SK-N-SH (cell line): ENCODE data around the gene CCL17. TPM values are rescaled to one million over a fixed set of nuclear protein-coding genes. Genes with fewer than 3 reads are reported as not detected.

Experiments
- CTCF ChIA-PET: fragments of 300-600, 350-600 bp; formaldehyde crosslinking; extraction: SDS; loops from one replicate; lab custom pipeline; 2021; lab: Yijun Ruan, JAX
- POLR2A ChIA-PET: fragments of 350-600 bp; sonication (Branson Sonifier 250); formaldehyde crosslinking; extraction: SDS; loops from one replicate; lab custom pipeline; 2020; ENCODE audit warnings: antibody characterized with exemption, inconsistent platforms; lab: Yijun Ruan, JAX
- DNase-seq: peaks from one replicate; pipeline ENCODE4 v3.0.0; 2012
- H2AFZ ChIP-seq: fragments of 200-600 bp; sonication (generic); 2 replicates; pipeline ENCODE4 v1.8.1; 2016; ENCODE audit warnings: antibody characterized with exemption, mild to moderate bottlenecking, low read depth
- H3F3A ChIP-seq: fragments of 200-600 bp; sonication (generic); replicated peaks from 2 replicates; pipeline ENCODE3; 2016; ENCODE audit warnings: antibody characterized with exemption, mild to moderate bottlenecking; ENCODE audit not compliant: insufficient read depth
- H3K27ac ChIP-seq, 2 experiments: fragments of 200-500 bp in 1 of 2; fragments of 200-600 bp in 1 of 2; sonication (Bioruptor generic) in 1 of 2; sonication (generic), shearing (Covaris generic) in 1 of 2; 2 replicates each; pipeline versions ENCODE4 v1.5.1 to v1.6.1; 2014 to 2016; ENCODE audit warnings: low read depth in 2 of 2, inconsistent platforms in 1 of 2, low read length in 1 of 2, mild to moderate bottlenecking in 1 of 2, mixed read lengths in 1 of 2
- H3K27me3 ChIP-seq: fragments of 200-600 bp; sonication (generic), shearing (Covaris generic); 2 replicates; pipeline ENCODE4 v1.6.1; 2016; ENCODE audit warnings: mixed run types; ENCODE audit not compliant: insufficient read depth
- H3K36me3 ChIP-seq, 2 experiments: fragments of 200-500 bp in 1 of 2; fragments of 200-600 bp in 1 of 2; sonication (Bioruptor generic) in 1 of 2; sonication (generic) in 1 of 2; replicated peaks in 1 of 2; 2 replicates each; pipeline versions ENCODE3 to v1.5.1; 2014 to 2016; ENCODE audit warnings: low read length in 1 of 2, mild to moderate bottlenecking in 1 of 2; ENCODE audit not compliant: insufficient read depth in 2 of 2, control insufficient read depth in 1 of 2
- H3K4me1 ChIP-seq, 2 experiments: fragments of 200-500 bp in 1 of 2; fragments of 200-600 bp in 1 of 2; sonication (Bioruptor generic) in 1 of 2; sonication (generic), shearing (Covaris generic) in 1 of 2; 2 replicates each; pipeline versions ENCODE4 v1.5.1 to v1.6.1; 2014 to 2016; ENCODE audit warnings: low read depth in 1 of 2, low read length in 1 of 2, mixed run types in 1 of 2; ENCODE audit not compliant: insufficient read depth in 2 of 2, control insufficient read depth in 1 of 2
- H3K4me2 ChIP-seq: fragments of 200-600 bp; sonication (generic), shearing (Covaris generic); 2 replicates; pipeline ENCODE4 v1.6.1; 2017; ENCODE audit warnings: mixed run types
- H3K4me3 ChIP-seq, 2 experiments: fragments of 200-500 bp in 1 of 2; fragments of 200-600 bp in 1 of 2; sonication (Bioruptor generic) in 1 of 2; sonication (generic), shearing (Covaris generic) in 1 of 2; 2 replicates each; pipeline versions ENCODE4 v1.5.1 to v1.8.1; 2014 to 2016; ENCODE audit warnings: low read depth in 2 of 2, inconsistent platforms in 1 of 2, low read length in 1 of 2, mild to moderate bottlenecking in 1 of 2, mixed read lengths in 1 of 2, moderate library complexity in 1 of 2
- H3K79me2 ChIP-seq: fragments of 200-600 bp; sonication (generic); 2 replicates; pipeline ENCODE4 v1.8.1; 2017; ENCODE audit warnings: mild to moderate bottlenecking; ENCODE audit not compliant: insufficient read depth
- H3K9ac ChIP-seq: fragments of 200-600 bp; sonication (generic); 2 replicates; pipeline ENCODE4 v1.6.1; 2017; ENCODE audit warnings: mixed run types
- H3K9me2 ChIP-seq: fragments of 200-600 bp; sonication (generic); 2 replicates; pipeline ENCODE4 v1.6.1; 2017; ENCODE audit warnings: mixed run types
- H3K9me3 ChIP-seq: fragments of 200-600 bp; sonication (generic); 2 replicates; pipeline ENCODE4 v1.6.1; 2017; ENCODE audit warnings: mixed run types, mild to moderate bottlenecking, moderate library complexity
- H4K20me1 ChIP-seq: fragments of 200-600 bp; sonication (generic); 2 replicates; pipeline ENCODE4 v1.6.1; 2017; ENCODE audit warnings: mild to moderate bottlenecking, mixed run types; ENCODE audit not compliant: insufficient read depth
- CTCF ChIP-seq: fragments of 200-600 bp; sonication (generic); IDR thresholded peaks from 2 replicates; pipeline ENCODE4 v1.6.1; 2017; ENCODE audit warnings: antibody characterized with exemption, mild to moderate bottlenecking, moderate library complexity
- ELF1 ChIP-seq: IDR thresholded peaks from 2 replicates; pipeline ENCODE4 v1.4.0; 2012
- EP300 ChIP-seq, 2 experiments: IDR thresholded peaks; 2 replicates each; pipeline versions ENCODE4 v1.4.0 to v1.6.1; 2012; ENCODE audit warnings: borderline replicate concordance in 1 of 2, low read depth in 1 of 2, low read length in 1 of 2
- EZH2phosphoT487 ChIP-seq: fragments of 200-600 bp; sonication (generic); IDR thresholded peaks from 2 replicates; pipeline ENCODE4 v1.6.1; 2017; ENCODE audit warnings: low read depth, mixed run types, mild to moderate bottlenecking, antibody characterized with exemption, moderate library complexity, borderline replicate concordance
- FOSL2 ChIP-seq: IDR thresholded peaks from 2 replicates; pipeline ENCODE4 v1.4.0; 2012; ENCODE audit warnings: low read depth, mild to moderate bottlenecking, moderate library complexity, borderline replicate concordance
- FOXM1 ChIP-seq: IDR thresholded peaks from 2 replicates; pipeline ENCODE4 v1.4.0; 2012; ENCODE audit warnings: low read depth, mild to moderate bottlenecking
- GABPA ChIP-seq: IDR thresholded peaks from 2 replicates; pipeline ENCODE4 v1.4.0; 2012; ENCODE audit warnings: low read depth, mild to moderate bottlenecking
- GATA2 ChIP-seq: sonication (generic); formaldehyde crosslinking; IDR thresholded peaks from 2 replicates; pipeline ENCODE4 v1.5.0; 2020; ENCODE audit warnings: mild to moderate bottlenecking, missing genetic modification reagents
- JUND ChIP-seq: IDR thresholded peaks from 2 replicates; pipeline ENCODE4 v1.4.0; 2012
- MEF2A ChIP-seq: IDR thresholded peaks from 2 replicates; pipeline ENCODE4 v1.4.0; 2012; ENCODE audit warnings: low read depth, borderline replicate concordance
- MXI1 ChIP-seq: IDR thresholded peaks from 2 replicates; pipeline ENCODE4 v1.6.1; 2012; ENCODE audit warnings: mild to moderate bottlenecking, low read depth, low read length, improper control_type of control experiment
- NFIC ChIP-seq: IDR thresholded peaks from 2 replicates; pipeline ENCODE4 v1.4.0; 2012; ENCODE audit warnings: borderline replicate concordance
- RAD21 ChIP-seq: IDR thresholded peaks from 2 replicates; pipeline ENCODE4 v1.6.1; 2012; ENCODE audit warnings: mild to moderate bottlenecking, low read length
- RCOR1 ChIP-seq: fragments of 150-350 bp; IDR thresholded peaks from 2 replicates; pipeline ENCODE4 v1.6.1; 2017; ENCODE audit warnings: antibody characterized with exemption, low read length
- REST ChIP-seq: IDR thresholded peaks from 2 replicates; pipeline ENCODE4 v1.6.1; 2012; ENCODE audit warnings: mild to moderate bottlenecking, low read depth, low read length, moderate library complexity
- RFX5 ChIP-seq: IDR thresholded peaks from 2 replicates; pipeline ENCODE4 v1.6.1; 2012; ENCODE audit warnings: mild to moderate bottlenecking, improper control_type of control experiment, low read length
- RXRA ChIP-seq: IDR thresholded peaks from 2 replicates; pipeline ENCODE4 v1.4.0; 2012; ENCODE audit warnings: low read depth, mild to moderate bottlenecking, borderline replicate concordance
- SIN3A ChIP-seq: IDR thresholded peaks from 2 replicates; pipeline ENCODE4 v1.6.1; 2012; ENCODE audit warnings: low read depth, mild to moderate bottlenecking, low read length, moderate library complexity, borderline replicate concordance
- TAF1 ChIP-seq: IDR thresholded peaks from 2 replicates; pipeline ENCODE4 v1.6.1; 2012; ENCODE audit warnings: low read depth, mild to moderate bottlenecking, low read length, moderate library complexity, borderline replicate concordance
- TCF12 ChIP-seq: IDR thresholded peaks from 2 replicates; pipeline ENCODE4 v1.4.0; 2012
- USF2 ChIP-seq: fragments of 150-350 bp; IDR thresholded peaks from 2 replicates; pipeline ENCODE4 v1.6.1; 2017; ENCODE audit warnings: antibody characterized with exemption, low read length, low read depth, borderline replicate concordance
- WGBS: methylation state at CpG from one replicate; pipeline ENCODE4 v1.1.6; 2017; ENCODE audit warnings: low lambda C conversion rate; 5-methylcytosine and 5-hydroxymethylcytosine counted together
- polyA plus RNA-seq, 3 experiments: library from polyadenylated mRNA; depleted of rRNA; stranded (reverse); fragments of >200 nt; gene quantifications; 2 replicates each; pipeline ENCODE4 v1.2.3, GENCODE V29; 2012

CCL17 gene
- polyA plus RNA-seq, 1 of the 3 experiments (the other 2 are of a cell fraction), result not detected

- peak overlapping the region in 1 of 2 experiments; percentile 96; a peak in 2 of 4 replicates for H3K27ac ChIP-seq
- H3K27me3 ChIP-seq, result no peaks in the 10 kb centered on the region
- no peaks in the 10 kb centered on the region for H3K9me2 ChIP-seq
- H3K79me2 ChIP-seq, result no peaks in the 10 kb centered on the region
- peak overlapping the region; percentile 97 for H3K4me2 ChIP-seq
- H3K4me3 ChIP-seq, result peak overlapping the region; percentile 52 to 72
- H3F3A ChIP-seq, result peaks cover 3% of the 10 kb centered on the region
- TF ChIP-seq EP300 (IDR thresholded peaks at IDR 0.05; ENCODE audit: borderline replicate concordance in 1 of 2, low read depth in 1 of 2, low read length in 1 of 2) (no peak), GATA2 (CRISPR knock-in tag) (no peak; the same call in 1 of the 2 replicates), USF2 (no peak), TCF12 (no peak), GABPA (no peak), SIN3A (no peak), EZH2phosphoT487 (no peak), FOSL2 (no peak), JUND (no peak), RXRA (no peak), TAF1 (no peak), MEF2A (no peak), ELF1 (no peak)
- no peak for DNase-seq
- CTCF ChIA-PET, result interaction anchor here (0.6 to 10.1 kb wide), 9 partner anchors 10 to 313 kb away, joined by 3 to 97 read pairs (median 3); partner anchors contain the start of genes CIAPIN1 and COQ9
- no peaks in the 10 kb centered on the region for H3K36me3 ChIP-seq
- H3K4me1 ChIP-seq, result peaks cover 22 to 40% of the 10 kb centered on the region in 2 experiments; a peak in 3 of 4 replicates
- no peaks in the 10 kb centered on the region for H3K9me3 ChIP-seq
- H4K20me1 ChIP-seq, result no peaks in the 10 kb centered on the region
- WGBS, result 74% methylated on average over 9 of the region's 9 CpGs
- POLR2A ChIA-PET, result interaction anchor here (1.0 to 1.9 kb wide), 6 partner anchors 8 to 134 kb away, joined by 3 to 12 read pairs (median 4); no protein-coding TSS in a partner anchor
- H2AFZ ChIP-seq, result no peak overlapping the region
- 0 out of 2 replicates have a peak overlapping the region, but pooled peaks have one; percentile 64 for H3K9ac ChIP-seq
Observed at GRCh38 chr16:57373117-57373947, 31.2 kb upstream of the CCL17 start.

- 43% methylated on average over 6 of the region's 9 CpGs for WGBS
- no peak for DNase-seq
- no peak overlapping the region for H3K27ac ChIP-seq
- H3K27me3 ChIP-seq, result no peaks in the 10 kb centered on the region
- peaks cover 7% of the 10 kb centered on the region for H3F3A ChIP-seq
- no peak overlapping the region for H2AFZ ChIP-seq
- CTCF ChIA-PET, result interaction anchor here (0.6 to 10.1 kb wide), 3 partner anchors 13 to 314 kb away, joined by 3 to 97 read pairs (median 3); no protein-coding TSS in a partner anchor
- H3K4me1 ChIP-seq, result peaks cover 22 to 40% of the 10 kb centered on the region in 2 experiments; a peak in 3 of 4 replicates
- POLR2A ChIA-PET, result interaction anchor here (0.6 kb wide), 1 partner anchor 89 kb away, joined by 3 read pairs; no protein-coding TSS in a partner anchor
- H3K4me2 ChIP-seq, result peak overlapping the region; percentile 97
- H4K20me1 ChIP-seq, result no peaks in the 10 kb centered on the region
- H3K9me3 ChIP-seq, result no peaks in the 10 kb centered on the region
- no peaks in the 10 kb centered on the region for H3K79me2 ChIP-seq
- no peaks in the 10 kb centered on the region for H3K9me2 ChIP-seq
- H3K4me3 ChIP-seq, result no peak overlapping the region; a peak in 1 of 4 replicates
- H3K36me3 ChIP-seq, result no peaks in the 10 kb centered on the region
- no peak overlapping the region for H3K9ac ChIP-seq
- TF ChIP-seq EZH2phosphoT487, result no peak
- no peak for TF ChIP-seq FOXM1
- no peak for TF ChIP-seq MEF2A
- no peak for TF ChIP-seq SIN3A
- no peak for TF ChIP-seq RFX5
- no peak for TF ChIP-seq CTCF
- TF ChIP-seq EP300 (IDR thresholded peaks at IDR 0.05; ENCODE audit: borderline replicate concordance in 1 of 2, low read depth in 1 of 2, low read length in 1 of 2), result no peak
- TF ChIP-seq NFIC, result no peak
- TF ChIP-seq RCOR1, result no peak
- no peak for TF ChIP-seq MXI1
- no peak for TF ChIP-seq TCF12
- TF ChIP-seq RAD21, result no peak
- no peak for TF ChIP-seq REST
Observed at GRCh38 chr16:57374067-57374534, 30.5 kb upstream of the CCL17 start.
